GM18861 (cell line): ENCODE data around the gene FOXJ1.

Experiments used
- ATAC-seq: cut with Tn5 transposase; IDR thresholded peaks from one replicate; pipeline ENCODE4 v1.9.1; 2021; ENCODE audit not compliant: unreplicated experiment

Gene FOXJ1

GRCh38 chr17:76125391-76125675, 15.7 kb downstream of the FOXJ1 start:
- ATAC-seq = no peak

- no peak for ATAC-seq
Observed at GRCh38 chr17:76124582-76125390, 16.3 kb downstream of the FOXJ1 start.

- no peak for ATAC-seq
Observed at GRCh38 chr17:76123749-76124581, 17.1 kb downstream of the FOXJ1 start.

GRCh38 chr17:76123191-76123499, 17.9 kb downstream of the FOXJ1 start:
- ATAC-seq = no peak

- no peak for ATAC-seq
Observed at GRCh38 chr17:76122431-76123190, 18.4 kb downstream of the FOXJ1 start.

- ATAC-seq = no peak
Observed at GRCh38 chr17:76121932-76122430, 19.1 kb downstream of the FOXJ1 start.

- no peak for ATAC-seq
Observed at GRCh38 chr17:76120658-76121008, 20.4 kb downstream of the FOXJ1 start.

- no peak for ATAC-seq
Observed at GRCh38 chr17:76119409-76120371, 21.4 kb downstream of the FOXJ1 start.

- ATAC-seq = no peak
Observed at GRCh38 chr17:76115138-76115754, 25.8 kb downstream of the FOXJ1 start.

GRCh38 chr17:76111956-76112355, 29.1 kb downstream of the FOXJ1 start:
- ATAC-seq = no peak

GRCh38 chr17:76107509-76107908, 33.5 kb downstream of the FOXJ1 start:
- no peak for ATAC-seq

- no peak for ATAC-seq
Observed at GRCh38 chr17:76106703-76107102, 34.3 kb downstream of the FOXJ1 start.

GRCh38 chr17:76104896-76105231, 36.2 kb downstream of the FOXJ1 start:
- ATAC-seq = no peak

GRCh38 chr17:76104140-76104895, 36.7 kb downstream of the FOXJ1 start:
- no peak for ATAC-seq

GRCh38 chr17:76103274-76104139, 37.5 kb downstream of the FOXJ1 start, which contains the start of gene EXOC7:
TSS of gene EXOC7 (minus strand) at chr17:76103787. CDS start at chr17:76103692, 95 bp downstream.
- ATAC-seq = peak; percentile 80

- ATAC-seq = no peak
Observed at GRCh38 chr17:76102944-76103273, 38.1 kb downstream of the FOXJ1 start.

GRCh38 chr17:76097716-76098295, 43.2 kb downstream of the FOXJ1 start:
- no peak for ATAC-seq

- ATAC-seq = no peak
Observed at GRCh38 chr17:76095943-76096342, 45.1 kb downstream of the FOXJ1 start.
